ENCODE measurements around the gene PIP5K1A. TPM values are rescaled to one million over a fixed set of nuclear protein-coding genes. Genes with fewer than 3 reads are reported as not detected.

PIP5K1A gene
- total and polyA plus RNA-seq, 9 of the 15 experiments (the other 6 are each of a cell fraction or from before 2014, with no cell fraction given): 1.9 to 42.4 (median 18.8) TPM

GRCh38 chr1:151290709-151291303 lies 92.5 kb downstream of the PIP5K1A start:
- CTCF ChIA-PET (ENCODE audit: low intra/inter-chr PET ratio): no interaction called here
- Histone ChIP-seq H3K9me3 (replicated peaks; ENCODE audit: control insufficient read depth, insufficient read depth, low read depth, low read length) (no peaks in the 10 kb centered on the region), H3K27me3 (ENCODE audit: control insufficient read depth in 2 of 2, insufficient read depth in 2 of 2, low read length in 2 of 2) (no peaks in the 10 kb centered on the region), H2AFZ (ENCODE audit: low read depth, low read length) (no peak overlapping the region), H3K36me3 (ENCODE audit: control insufficient read depth, insufficient read depth, low read length) (peaks cover 97% of the 10 kb centered on the region; the same call in 2 of the 3 replicates), H3K79me2 (ENCODE audit: control insufficient read depth, insufficient read depth, low read length) (no peaks in the 10 kb centered on the region; the same call in 1 of the 3 replicates), H3K9me1 (ENCODE audit: control insufficient read depth, insufficient read depth, low read length) (peaks cover 7% of the 10 kb centered on the region), H4K20me1 (replicated peaks; ENCODE audit: control insufficient read depth, insufficient read depth, low read length) (peaks cover 9% of the 10 kb centered on the region; the same call in 1 of the 2 replicates), H3K4me3 (no peak overlapping the region), H3K4me2 (ENCODE audit: insufficient read depth, low read length) (no peak overlapping the region), H3K4me1 (replicated peaks in 1 of 2; ENCODE audit: control insufficient read depth in 2 of 2, insufficient read depth in 2 of 2, low read length in 2 of 2) (peaks cover 0 to 30% of the 10 kb centered on the region in 2 experiments; a peak in 2 of 5 replicates), H3K9ac (ENCODE audit: insufficient read depth in 1 of 2, low read depth in 2 of 2, low read length in 2 of 2) (peak overlapping the region in 1 of 2 experiments; percentile 55; a peak in 1 of 4 replicates), H3K27ac (ENCODE audit: extremely low read depth, low read depth, low read length) (no peak overlapping the region)
- ATAC-seq (peak; percentile 4; the same call in 2 of the 3 replicates), DNase-seq (ENCODE audit: extremely low read depth in 1 of 4, low spot score in 3 of 4) (no peak), FAIRE-seq (no peak)
- in situ Hi-C loops (cut with MboI): no loop called here
- POLR2A ChIA-PET: interaction anchor here (0.7 to 1.2 kb wide), 2 partner anchors 10 to 12 kb away, joined by 3 to 5 read pairs; no protein-coding TSS in a partner anchor
- 90% methylated on average over 19 of the region's 19 CpGs for WGBS (ENCODE audit: insufficient coverage, low coverage, missing lambda C conversion rate)
- intact Hi-C loops (cut with micrococcal nuclease): no loop called here
- TF ChIP-seq POLR2AphosphoS5 (IDR thresholded peaks at IDR 0.05; ENCODE audit: control insufficient read depth, insufficient read depth, low read depth, low read length): 0 out of 2 replicates have a peak, but pooled peaks have one; percentile 16
- TF ChIP-seq ZNF175 (CRISPR knock-in tag; IDR thresholded peaks at IDR 0.05; ENCODE audit: low read depth): no peak
- peak; percentile 54; the same call in 1 of the 2 replicates for TF ChIP-seq POLR2A (conservative IDR thresholded peaks at IDR 0.05)
- no peak for TF ChIP-seq XRCC4 (IDR thresholded peaks at IDR 0.05; ENCODE audit: extremely low read depth, insufficient read depth, insufficient read length)
- TF ChIP-seq FIP1L1 (IDR thresholded peaks at IDR 0.05; ENCODE audit: low read depth, low read length, poor library complexity, severe bottlenecking): peak; percentile 35
- TF ChIP-seq SUPT5H (IDR thresholded peaks at IDR 0.05): 0 out of 2 replicates have a peak, but pooled peaks have one; percentile 45
- peak; percentile 56 for TF ChIP-seq RBFOX2 (IDR thresholded peaks at IDR 0.05; ENCODE audit: low read depth, low read length)
- TF ChIP-seq RBM22 (IDR thresholded peaks at IDR 0.05; ENCODE audit: low read depth, low read length, poor library complexity, severe bottlenecking): peak; percentile 93
- TF ChIP-seq HDAC6 (IDR thresholded peaks at IDR 0.05; ENCODE audit: low read depth, low read length): no peak
- no peak for TF ChIP-seq ZNF436 (CRISPR knock-in tag; IDR thresholded peaks at IDR 0.05)
- TF ChIP-seq POLR2G (IDR thresholded peaks at IDR 0.05; ENCODE audit: low read depth, low read length): peak; percentile 81
- no TSS peak for BruUV-seq (replicated peaks)

All from K562 (cell line).